ENCODE data around the gene DCAF6.

DCAF6 gene

DNA sequence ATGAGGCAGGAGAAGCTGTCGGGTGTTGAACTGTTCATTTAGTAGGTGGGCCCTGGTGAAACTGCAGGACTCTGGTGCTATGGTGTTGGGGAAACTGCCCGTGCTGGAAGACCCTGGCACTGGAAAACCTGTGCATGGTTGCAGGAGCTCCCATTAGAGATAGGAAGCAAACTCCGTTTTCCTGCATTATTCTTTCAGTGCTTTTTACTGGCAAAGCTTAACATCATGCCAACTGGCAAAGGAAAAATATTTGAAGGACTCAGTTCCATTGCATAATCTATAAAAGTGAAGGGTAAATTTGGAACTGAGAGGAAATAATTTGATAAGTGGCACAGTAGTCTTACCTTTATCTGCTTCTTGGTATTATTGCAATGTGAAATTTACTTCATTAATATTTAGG is 32.1 kb downstream of the DCAF6 start:
- DNase-seq = no peak

DNA sequence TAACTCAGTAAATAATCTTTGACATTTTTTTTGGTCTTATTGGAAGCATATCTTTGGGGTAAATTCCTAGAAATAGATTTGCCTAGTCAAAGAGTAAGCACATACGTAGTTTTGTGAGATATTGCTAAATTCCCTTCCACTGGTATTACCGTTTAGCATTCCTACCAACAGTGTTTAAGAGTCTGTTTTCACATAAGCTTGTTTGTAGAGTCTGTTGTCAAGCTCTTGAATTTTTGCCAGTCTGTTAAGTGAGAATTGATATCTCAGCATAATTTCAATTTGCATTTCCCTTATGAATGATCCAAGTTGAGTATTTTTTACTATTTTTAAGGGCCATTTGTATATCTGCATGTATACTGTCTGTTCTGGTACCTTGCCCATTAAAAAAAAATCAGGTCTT is 37.3 kb downstream of the DCAF6 start:
- no peak for DNase-seq

DNA sequence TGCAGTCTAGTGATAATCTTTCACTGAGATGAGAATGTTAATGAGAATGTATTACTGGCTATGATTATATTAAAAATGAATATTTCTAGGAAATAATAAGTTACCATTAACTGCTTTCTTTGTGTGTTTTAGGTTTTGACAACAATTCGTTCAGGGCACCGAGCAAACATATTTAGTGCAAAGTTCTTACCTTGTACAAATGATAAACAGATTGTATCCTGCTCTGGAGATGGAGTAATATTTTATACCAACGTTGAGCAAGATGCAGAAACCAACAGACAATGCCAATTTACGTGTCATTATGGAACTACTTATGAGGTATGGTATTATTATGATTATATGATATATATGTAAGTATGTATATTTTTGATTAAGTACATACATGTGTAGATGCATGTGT is 38.2 kb downstream of the DCAF6 start:
- DNase-seq = no peak

DNA sequence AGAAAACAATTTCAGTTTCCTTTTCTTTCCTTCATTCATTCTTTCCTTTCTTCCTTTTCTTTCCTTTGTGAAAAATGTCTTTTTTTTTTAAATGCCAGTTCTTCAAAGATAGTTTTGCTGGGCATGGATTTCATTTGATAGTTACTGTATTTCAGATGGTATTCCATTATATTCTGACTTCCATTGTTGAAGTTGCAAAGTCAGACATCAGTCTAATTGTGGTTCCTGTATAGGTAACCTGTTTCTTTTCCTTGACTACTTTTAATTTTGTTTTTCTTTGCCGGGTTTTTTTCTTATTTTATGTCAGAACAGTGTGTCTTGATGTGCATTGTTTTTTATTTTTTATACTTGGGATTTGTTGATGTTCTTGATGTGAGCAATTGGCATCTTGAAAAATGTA is 40.8 kb downstream of the DCAF6 start:
- no peak for DNase-seq

DNA sequence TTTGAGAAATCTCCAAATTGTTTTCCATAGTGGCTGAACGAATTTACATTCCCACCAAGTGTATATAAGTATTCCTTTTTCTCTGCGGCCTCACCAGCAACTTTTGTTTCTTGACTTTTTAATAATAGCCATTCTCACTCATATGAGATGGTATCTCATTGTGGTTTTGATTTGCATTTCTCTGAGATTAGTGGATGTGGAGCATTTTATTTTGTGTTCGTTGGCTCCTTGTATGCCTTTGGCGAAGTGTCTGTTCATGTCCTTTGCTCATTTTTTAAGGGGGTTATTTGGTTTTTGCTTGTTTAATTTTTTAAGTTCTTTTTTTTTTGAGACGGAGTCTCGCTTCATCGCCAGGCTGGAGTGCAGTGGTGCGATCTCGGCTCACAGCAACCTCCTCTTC is 45.5 kb downstream of the DCAF6 start:
- DNase-seq = no peak

DNA sequence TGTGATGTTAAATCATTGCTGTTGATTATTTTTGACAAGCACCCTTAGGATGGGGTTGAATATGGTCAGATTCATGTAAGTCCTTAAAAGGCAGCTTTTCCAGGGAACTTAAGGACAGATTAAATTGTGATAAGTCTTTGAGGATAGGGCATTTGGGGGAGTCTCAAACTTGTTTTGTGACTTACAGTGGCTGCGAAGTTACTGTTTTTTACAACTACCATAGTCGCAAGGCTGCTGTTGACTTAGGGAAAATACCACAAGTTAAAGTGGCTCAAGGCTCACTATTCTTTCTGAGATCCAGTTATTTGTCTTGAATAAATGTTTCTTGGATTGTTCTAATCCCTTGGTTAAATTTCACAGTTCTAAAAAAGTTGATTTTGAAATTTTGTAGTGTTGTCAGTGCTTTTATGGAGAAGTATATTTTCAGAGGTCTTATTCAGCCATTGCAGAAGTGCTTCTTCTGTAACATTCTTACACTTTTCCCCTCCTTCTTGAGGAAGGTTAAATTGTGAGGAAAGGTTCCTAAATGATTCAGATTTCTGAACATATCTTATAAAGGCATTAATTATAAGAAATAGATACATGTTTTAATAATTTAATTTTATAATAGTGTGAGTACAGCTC is 47.4 kb downstream of the DCAF6 start:
- DNase-seq = no peak

DNA sequence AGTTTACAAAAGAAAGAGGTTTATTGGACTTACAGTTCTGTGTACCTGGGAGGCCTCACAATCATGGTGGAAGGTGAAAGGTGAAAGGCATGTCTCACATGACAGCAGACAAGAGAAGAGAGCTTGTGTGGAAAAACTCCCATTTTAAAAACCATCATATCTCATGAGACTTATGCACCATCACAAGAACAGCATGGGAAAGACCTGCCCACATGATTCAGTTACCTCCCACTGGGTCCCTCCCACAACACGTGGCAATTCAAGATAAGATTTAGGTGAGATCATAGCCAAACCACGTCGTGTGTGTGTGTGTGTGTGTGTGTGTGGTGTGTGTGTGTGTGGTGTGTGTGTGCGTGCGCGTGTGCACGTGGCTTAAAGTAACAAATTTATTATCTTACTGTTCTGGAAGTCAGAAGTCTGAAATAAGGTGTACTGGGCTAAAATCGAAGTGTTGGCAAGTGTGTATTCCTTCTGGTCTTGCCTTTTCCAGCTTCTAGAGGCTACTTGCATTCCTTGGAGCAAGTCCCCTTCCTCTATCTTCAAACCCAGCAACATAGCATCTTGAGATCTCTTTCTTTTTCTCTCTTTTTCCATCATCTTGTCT is 48.5 kb downstream of the DCAF6 start:
- no peak for DNase-seq

DNA sequence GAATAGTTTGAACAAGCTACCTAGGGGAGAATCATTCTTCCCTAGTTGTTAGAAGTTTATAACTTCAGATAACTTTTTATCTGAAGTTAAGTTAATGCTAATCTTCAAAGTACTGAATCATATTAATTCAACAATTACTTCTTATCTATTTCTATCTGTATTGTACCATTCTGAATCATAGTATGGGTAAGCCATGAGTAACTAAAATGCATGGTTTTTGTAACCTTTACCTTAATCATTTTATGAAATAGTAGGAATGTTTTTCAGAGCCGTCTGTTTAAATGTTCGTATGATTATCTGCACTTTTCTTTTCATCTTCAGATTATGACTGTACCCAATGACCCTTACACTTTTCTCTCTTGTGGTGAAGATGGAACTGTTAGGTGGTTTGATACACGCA is 50.7 kb downstream of the DCAF6 start:
- DNase-seq = no peak

DNA sequence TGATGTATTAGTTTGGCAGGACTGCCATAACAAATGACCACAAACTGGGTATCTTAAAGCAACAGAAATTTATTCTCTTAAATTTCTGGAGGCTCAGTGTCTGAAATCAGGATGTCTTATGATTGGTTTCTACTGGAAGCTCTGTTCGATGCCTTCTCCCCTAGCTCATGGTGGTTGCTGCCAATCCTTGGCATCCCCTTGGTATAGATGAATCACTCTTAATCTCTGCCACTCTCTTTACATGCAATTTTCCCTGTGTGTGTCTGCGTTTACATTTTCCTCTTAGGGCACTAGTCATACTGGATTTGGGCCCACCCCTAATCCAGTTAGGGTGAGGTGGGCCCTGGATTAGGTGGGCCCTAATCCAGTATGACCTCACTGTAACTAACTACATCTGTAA is 55.1 kb downstream of the DCAF6 start:
- DNase-seq = no peak

DNA sequence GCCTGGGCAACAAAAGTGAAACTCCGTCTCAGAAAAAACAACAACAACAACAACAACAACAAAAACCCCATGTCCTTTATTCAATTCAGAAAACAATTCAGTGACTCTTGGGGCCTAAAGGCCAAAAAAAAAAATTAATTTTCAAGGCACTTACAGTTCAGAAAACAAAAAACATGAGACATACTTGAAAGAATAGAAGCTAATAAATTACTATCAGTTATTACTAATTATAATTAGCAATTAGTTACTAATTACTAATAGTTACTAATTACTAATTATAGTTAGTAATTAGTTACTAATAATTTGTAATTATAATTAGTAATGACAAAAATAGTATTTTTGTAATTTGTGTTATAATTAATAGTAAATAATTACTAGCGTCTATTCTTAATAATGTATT is 57.2 kb downstream of the DCAF6 start:
- no peak for DNase-seq

DNA sequence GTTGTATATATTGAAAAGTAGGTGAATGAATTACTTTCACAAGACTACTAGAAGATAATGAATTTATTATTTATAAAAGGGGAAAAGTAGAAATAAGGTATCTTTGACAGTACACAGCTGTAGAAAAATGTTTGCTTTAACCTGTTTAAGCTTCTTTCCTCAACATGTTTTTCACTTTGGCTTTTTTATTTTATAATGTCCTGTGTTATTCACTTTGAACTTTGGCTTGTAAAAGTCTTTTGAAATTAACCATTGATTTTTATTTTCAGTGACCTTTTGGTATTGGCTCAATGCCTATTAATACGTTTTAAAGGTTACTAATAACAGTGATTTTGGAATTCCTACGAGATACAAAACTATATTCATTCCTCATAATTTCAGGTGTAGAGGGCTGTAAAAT is 58.1 kb downstream of the DCAF6 start:
- DNase-seq = no peak

DNA sequence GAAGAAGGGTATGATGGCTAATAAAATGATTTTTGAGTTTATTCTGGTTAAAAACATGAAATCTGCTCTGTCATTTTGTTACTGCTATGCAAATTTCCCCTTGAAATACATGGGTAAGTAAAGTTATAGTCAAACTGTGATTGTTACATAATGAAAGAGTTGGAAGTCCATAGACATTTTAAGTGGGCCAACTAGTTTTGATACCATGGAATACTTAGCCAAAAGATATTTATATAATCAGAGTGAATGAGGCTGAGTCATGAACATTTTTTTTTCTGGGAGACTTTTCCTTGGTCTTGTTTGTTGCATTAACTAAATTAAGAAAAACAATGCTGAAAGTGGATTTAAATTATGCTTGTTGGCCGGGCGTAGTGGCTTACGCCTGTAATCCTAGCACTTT is 58.6 kb downstream of the DCAF6 start:
- DNase-seq = no peak

DNA sequence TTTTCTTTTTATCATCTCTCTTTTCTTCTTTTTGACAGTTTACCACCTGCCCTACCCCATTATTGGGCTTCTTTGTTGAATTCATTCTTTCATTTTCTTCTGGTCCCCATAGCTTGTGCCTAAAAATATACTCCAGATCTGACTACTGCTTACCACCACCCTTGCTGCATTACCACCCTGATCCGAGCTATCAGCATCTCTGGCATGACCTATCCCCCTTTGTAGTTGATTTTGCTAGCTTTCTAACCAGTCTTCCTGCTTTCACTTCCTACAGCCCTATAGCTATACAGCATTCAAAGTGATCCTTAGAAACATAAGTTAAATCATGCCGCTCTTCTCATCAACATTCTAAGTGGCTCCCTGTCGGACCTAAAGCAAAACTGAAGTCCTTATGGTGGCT is 59.8 kb downstream of the DCAF6 start:
- DNase-seq = no peak

DNA sequence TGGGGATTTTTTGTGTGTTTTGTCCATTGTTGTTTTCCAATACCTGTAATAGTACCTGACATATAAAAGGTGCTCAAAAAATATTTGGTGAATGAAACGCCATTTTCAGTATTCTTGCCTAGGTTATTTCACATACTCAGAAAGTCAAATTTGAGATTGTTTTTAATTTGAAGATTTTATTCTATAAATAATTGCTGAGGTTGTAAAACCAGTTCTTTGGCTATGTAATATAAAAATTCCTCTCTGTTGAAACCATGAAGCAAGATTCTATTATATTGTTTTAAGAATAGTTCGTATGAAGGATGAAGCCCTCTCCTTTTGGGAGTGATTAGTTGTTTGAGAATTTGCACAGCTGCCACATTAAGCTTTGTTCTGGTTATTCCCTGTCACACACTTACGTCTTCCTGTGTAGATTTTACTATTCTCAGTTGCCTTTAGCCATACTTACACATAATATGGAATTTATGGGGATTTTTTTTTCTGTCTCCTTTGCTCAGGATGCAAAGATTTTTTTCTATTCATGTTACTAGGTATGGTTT is 60.6 kb downstream of the DCAF6 start:
- DNase-seq = peak; percentile 14

DNA sequence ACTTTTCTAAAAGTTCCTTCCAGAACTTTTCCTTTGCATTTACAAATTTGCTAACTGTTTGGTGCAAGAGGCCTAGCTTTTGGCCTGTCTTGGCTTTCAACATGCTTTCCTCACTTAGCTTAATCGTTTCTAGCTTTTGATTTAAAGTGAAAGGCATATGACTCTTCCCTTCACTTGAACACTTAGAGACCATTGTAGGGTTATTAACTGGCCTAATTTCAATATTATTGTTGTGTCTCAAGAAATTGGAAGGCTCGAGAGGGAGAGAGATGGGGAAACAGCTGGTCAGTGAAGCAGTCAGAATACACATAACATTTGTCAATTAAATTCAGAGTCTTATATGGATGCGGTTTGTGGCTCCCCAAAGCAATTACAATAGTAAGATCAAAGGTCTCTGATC is 63.4 kb downstream of the DCAF6 start:
- DNase-seq = no peak

DNA sequence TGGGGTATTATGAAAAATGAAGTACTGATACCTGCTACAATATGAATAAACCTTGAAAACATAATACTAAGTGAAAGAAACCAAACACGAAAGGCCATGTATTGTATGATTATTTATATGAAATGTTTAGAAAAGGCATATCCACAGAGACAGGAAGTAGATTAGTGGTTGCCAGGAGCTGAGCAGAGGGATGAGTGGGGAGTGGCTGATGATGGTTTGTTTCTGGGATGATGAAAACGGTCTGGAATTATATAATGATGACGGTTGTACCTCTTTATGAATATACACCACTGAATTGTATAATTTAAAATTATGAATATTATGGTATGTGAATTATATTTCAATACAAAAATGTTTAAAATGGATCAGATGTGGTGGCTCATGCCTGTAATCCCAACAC is 64.2 kb downstream of the DCAF6 start:
- DNase-seq = no peak

DNA sequence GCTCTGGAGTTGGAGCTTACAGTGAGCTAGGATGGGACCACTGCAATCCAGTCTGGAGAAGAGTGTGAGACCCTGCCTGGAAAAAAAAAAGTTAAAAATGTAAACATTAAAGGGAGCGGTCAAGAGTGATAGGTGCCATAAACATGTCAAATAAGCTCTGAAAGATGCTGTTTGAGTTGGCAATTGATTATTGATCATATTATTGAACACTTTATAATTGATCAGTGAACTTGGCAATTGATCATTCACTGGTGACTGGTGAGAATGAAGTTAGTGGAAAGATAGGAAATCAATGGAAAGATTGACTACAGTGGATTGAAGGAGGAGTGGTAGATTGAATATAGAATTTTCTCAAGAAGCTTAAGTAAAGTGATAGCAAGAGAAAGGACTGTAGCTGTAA is 64.7 kb downstream of the DCAF6 start:
- DNase-seq = no peak

DNA sequence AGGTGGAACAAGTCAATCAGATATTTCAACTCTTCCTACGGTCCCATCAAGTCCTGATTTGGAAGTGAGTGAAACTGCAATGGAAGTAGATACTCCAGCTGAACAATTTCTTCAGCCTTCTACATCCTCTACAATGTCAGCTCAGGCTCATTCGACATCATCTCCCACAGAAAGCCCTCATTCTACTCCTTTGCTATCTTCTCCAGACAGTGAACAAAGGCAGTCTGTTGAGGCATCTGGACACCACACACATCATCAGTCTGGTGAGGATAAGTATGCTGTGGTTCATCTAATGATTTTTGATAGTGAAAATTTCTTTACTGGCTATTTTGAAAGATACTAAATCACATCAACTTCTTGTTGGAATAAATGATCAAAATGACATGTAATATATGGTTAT is 68.0 kb downstream of the DCAF6 start:
- DNase-seq = no peak

DNA sequence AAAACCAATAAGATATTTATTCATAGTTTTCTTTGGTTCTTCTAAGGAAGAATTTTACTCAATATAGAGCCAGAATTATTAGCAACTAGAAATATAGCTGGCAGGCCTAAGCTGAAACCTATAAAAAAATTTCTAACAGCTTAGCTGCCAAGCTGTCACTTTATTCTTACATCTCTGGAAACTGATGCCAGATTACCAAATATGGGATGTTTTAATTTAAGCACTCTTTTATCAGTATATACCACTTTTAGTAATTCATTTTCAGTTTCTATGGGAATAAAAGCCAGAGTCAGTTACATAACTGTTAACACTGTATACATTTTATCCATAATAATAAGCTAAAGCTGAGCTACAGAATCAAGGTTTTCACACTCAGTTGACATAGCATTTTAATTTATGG is 69.0 kb downstream of the DCAF6 start:
- no peak for DNase-seq

DNA sequence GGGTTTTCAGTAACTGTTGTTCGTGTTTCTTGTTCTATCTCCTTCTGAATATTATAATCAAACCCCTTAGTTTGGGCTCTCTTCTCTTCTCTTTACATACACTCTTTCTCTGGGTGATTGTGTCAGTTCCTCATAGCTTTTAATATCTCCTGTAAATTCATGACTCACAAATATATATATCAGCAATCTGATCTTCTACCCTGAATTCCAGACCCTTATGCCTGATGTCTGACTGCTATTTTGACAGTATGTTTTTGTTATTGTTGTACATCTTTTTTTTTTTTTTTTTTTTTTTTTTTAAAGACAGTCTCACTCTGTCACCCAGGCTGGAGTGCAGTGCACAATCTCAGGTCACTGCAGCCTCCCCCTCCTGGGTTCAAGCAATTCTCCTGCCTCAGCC is 71.2 kb downstream of the DCAF6 start:
- DNase-seq = no peak

DNA sequence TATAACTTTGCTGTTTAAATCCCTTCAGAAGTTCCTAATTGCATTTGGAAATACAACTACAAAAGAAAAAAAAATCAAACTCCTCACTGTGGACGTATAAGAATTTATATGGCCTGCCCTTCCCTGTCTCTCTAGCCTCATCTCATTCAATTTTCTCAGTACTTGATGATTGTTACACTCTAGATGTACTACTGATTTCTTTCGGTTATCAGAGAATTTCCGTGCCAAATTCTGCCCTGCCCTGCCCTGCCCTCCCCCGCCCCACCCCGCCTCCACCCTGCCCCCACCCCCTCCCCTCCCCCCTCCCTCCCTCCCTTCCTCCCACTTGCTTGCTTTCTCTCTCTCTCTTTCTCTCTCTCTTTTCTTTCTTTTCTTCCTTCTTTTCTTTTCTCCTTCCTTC is 72.1 kb downstream of the DCAF6 start:
- DNase-seq = no peak

DNA sequence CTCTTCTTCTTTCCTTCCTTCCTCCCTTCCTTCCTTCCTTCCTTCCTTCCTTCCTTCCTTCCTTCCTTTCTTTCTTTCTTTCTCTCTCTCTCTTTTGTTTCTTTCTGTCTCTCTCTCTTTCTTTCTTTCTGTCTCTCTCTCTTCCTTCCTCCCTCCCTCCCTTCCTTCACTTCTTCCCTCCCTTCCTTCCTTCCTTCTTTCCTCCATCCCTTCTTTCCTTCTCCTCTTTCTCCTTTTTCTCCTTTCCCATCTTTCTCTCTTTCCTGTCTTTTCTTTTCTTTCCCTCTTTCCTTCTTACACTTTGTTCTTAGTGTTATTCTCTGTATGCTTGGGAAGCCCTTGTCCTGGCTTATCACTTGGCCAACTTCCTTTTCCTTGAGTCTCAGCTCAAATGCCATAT is 72.8 kb downstream of the DCAF6 start:
- no peak for DNase-seq

DNA sequence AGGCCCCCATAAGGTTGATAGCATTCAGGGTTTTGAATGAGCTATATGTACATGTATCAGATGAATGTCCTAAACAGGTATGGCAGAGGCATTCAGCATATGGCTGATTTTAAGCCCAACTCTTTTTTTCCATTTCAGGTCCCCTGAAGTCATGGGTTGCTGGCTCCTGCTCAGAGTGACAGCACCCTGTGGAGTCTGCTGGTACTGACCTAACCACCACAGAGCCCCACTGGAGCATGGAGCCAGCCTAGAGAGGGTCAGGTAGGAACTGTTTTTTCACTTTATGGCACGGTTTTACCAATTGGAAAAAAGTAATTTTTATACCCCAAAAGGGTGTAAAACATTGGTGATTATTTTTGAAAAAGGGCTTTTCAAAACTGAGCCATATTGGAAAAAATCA is 82.9 kb downstream of the DCAF6 start:
- no peak for DNase-seq

DNA sequence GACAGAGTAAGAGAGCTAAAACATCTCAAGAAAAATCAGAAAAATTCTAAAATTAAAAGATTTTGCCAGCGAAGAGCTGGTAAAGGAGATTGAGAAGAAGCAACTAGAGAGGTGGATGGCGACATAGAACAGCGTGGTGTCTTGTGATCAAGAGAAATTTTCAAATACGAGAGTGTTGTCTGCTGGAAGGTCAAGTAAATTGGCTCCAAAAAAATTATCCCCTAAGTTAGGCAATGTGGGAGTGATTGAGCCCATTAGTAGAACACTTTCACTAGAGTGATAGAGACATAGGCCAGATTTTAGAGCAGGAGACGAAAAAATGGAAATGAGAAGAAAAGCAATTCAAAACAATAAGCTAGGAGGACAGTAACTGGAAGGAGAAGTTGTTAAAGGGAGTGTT is 94.7 kb downstream of the DCAF6 start:
- no peak for DNase-seq

DNA sequence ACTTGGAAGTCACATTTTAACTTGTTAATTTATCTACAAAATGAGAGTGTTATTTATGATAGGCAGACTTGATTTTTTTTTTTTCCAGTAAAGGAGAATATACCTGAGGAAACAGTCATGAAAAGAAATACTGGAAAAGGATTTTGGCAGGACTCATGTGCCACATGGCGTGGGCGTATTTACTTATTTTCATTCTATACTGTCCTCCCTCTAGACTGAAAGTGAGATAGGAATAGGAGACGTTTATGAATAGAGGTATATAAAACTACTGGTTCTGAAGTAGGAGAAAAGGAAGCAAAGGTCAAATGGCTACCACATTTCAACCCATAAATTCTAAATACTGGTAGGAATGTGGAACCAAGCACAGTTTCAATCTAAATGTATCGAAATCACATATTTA is 95.1 kb downstream of the DCAF6 start:
- no peak for DNase-seq

Data from NCI-H146 (cell line).